ENCODE data around the gene SYNPO.

Gene SYNPO

GRCh38 chr5:150703762-150704161 is 63.3 kb downstream of the SYNPO start:
- TF ChIP-seq CTCF (IDR thresholded peaks at IDR 0.05; ENCODE audit: insufficient read depth, low read length, poor library complexity, severe bottlenecking) (no peak), EZH2phosphoT487 (conservative IDR thresholded peaks at IDR 0.05; ENCODE audit: low read length) (no peak)
- Histone ChIP-seq H3K9ac (ENCODE audit: low read length) (no peak overlapping the region), H3K4me2 (ENCODE audit: low read depth, low read length, poor library complexity, severe bottlenecking) (no peak overlapping the region), H3K9me3 (ENCODE audit: insufficient read depth, low read length) (no peaks in the 10 kb centered on the region), H3F3A (ENCODE audit: insufficient read depth) (no peaks in the 10 kb centered on the region), H2AFZ (ENCODE audit: low read depth, low read length, severe bottlenecking) (no peak overlapping the region), H3K27ac (ENCODE audit: low read depth, low read length) (no peak overlapping the region), H4K20me1 (ENCODE audit: low read depth, low read length) (no peaks in the 10 kb centered on the region), H3K27me3 (ENCODE audit: low read length) (no peaks in the 10 kb centered on the region), H3K36me3 (ENCODE audit: low read length) (peaks cover 3% of the 10 kb centered on the region; the same call in 1 of the 2 replicates), H3K4me3 (ENCODE audit: insufficient read depth, low read length, poor library complexity, severe bottlenecking) (no peak overlapping the region), H3K9me2 (replicated peaks; ENCODE audit: insufficient read depth, low read length) (no peaks in the 10 kb centered on the region), H3K79me2 (ENCODE audit: insufficient read depth, low read length) (peaks cover 20% of the 10 kb centered on the region)

DNA sequence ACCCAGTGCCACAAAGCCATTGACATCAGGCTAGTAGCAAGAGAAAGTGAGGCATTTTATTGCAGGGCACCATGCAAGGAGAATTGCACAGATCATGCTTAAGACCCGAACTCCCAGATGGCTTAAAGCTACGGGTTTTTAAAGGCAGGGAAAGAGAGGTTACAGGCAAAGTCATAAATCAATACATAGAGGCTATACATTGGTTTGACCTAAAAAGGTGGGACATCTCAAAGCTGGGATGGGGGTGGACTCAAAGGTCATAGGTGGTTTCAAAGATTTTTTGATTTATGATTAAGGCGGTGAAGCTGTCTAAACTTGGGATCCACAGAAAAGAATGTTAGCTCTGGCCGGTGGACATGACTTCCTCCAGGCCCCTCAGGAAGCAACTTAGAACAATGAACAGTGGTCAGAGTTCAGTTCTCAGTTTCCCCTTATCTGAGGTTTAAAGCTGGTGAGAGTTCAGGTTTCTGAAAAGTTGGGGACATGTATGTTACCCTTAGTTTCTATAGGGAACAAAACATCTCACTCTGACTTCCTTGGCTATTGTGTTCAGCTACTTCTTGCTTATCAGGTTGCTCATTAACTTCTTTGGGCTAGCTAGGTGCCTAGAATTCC is 66.4 kb downstream of the SYNPO start:
- Histone ChIP-seq H4K20me1 (ENCODE audit: low read depth, low read length) (no peaks in the 10 kb centered on the region), H3K4me2 (ENCODE audit: low read depth, low read length, poor library complexity, severe bottlenecking) (no peak overlapping the region), H3K27ac (ENCODE audit: low read depth, low read length) (no peak overlapping the region), H3K9ac (ENCODE audit: low read length) (no peak overlapping the region), H3K9me3 (ENCODE audit: insufficient read depth, low read length) (no peaks in the 10 kb centered on the region), H3K36me3 (ENCODE audit: low read length) (0 out of 2 replicates have a peak, but pooled peaks cover 9% of the 10 kb centered on the region), H3K79me2 (ENCODE audit: insufficient read depth, low read length) (no peaks in the 10 kb centered on the region), H3K4me3 (ENCODE audit: insufficient read depth, low read length, poor library complexity, severe bottlenecking) (no peak overlapping the region), H3F3A (ENCODE audit: insufficient read depth) (no peaks in the 10 kb centered on the region), H3K9me2 (replicated peaks; ENCODE audit: insufficient read depth, low read length) (no peaks in the 10 kb centered on the region), H3K27me3 (ENCODE audit: low read length) (no peaks in the 10 kb centered on the region), H2AFZ (ENCODE audit: low read depth, low read length, severe bottlenecking) (no peak overlapping the region)
- no peak for TF ChIP-seq CTCF (IDR thresholded peaks at IDR 0.05; ENCODE audit: insufficient read depth, low read length, poor library complexity, severe bottlenecking)
